ENCODE results near the gene ALK. TPM values are rescaled to one million over a fixed set of nuclear protein-coding genes. Genes with fewer than 3 reads are reported as not detected.
"Not testable (repeated sequence)": the region's sequence is repeated elsewhere in the genome, so short reads cannot be mapped to it uniquely, and the experiment has no call there.

Gene ALK
- total RNA-seq, 4 donors from 2014 or later, result 0.66 TPM; not detected in 3

DNA sequence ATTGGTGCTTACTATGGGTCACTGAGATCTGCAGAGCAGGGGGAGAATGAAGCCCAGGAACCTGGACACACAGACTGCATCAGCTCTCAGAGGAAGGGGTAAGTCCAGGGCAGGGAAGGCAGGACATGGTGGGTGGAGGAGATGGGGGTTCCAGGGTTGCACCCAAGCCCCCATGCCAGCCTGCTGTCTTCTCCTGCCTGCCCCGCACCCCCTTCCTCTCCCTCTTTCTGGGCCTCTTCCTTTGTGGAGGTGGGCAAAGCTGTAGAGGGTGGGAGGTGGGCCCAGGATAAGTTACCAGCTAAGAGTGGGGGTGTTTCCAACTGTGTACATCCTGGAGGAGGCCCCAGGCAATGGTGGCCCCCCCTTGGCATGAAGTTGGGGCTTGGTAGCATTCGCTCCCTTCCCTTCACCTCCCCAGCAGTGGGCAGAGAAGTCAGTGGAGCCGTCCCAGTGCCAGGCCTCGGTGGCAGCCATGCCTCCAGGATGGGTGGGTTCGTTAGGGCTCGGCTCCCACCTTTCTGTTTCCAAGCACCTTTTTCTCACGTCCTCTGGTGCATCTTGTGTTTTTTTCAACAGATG lies 674.0 kb downstream of the ALK start:
- H3K4me3 ChIP-seq (ENCODE audit: low read depth, poor library complexity, severe bottlenecking), result no peak overlapping the region
- intact Hi-C loops (cut with DNase I; ENCODE audit: low total_unique reads), result no loop called here
- no peak for TF ChIP-seq POLR2A (IDR thresholded peaks at IDR 0.05)
- TF ChIP-seq, protein P1, sequence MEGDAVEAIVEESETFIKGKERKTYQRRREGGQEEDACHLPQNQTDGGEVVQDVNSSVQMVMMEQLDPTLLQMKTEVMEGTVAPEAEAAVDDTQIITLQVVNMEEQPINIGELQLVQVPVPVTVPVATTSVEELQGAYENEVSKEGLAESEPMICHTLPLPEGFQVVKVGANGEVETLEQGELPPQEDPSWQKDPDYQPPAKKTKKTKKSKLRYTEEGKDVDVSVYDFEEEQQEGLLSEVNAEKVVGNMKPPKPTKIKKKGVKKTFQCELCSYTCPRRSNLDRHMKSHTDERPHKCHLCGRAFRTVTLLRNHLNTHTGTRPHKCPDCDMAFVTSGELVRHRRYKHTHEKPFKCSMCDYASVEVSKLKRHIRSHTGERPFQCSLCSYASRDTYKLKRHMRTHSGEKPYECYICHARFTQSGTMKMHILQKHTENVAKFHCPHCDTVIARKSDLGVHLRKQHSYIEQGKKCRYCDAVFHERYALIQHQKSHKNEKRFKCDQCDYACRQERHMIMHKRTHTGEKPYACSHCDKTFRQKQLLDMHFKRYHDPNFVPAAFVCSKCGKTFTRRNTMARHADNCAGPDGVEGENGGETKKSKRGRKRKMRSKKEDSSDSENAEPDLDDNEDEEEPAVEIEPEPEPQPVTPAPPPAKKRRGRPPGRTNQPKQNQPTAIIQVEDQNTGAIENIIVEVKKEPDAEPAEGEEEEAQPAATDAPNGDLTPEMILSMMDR (IDR thresholded peaks at IDR 0.05), result no peak
- WGBS, 2 donors, result 74 to 81% methylated on average over 7 of the region's 7 CpGs
- DNase-seq (ENCODE audit: low spot score in 2 of 2), result no peak

DNA sequence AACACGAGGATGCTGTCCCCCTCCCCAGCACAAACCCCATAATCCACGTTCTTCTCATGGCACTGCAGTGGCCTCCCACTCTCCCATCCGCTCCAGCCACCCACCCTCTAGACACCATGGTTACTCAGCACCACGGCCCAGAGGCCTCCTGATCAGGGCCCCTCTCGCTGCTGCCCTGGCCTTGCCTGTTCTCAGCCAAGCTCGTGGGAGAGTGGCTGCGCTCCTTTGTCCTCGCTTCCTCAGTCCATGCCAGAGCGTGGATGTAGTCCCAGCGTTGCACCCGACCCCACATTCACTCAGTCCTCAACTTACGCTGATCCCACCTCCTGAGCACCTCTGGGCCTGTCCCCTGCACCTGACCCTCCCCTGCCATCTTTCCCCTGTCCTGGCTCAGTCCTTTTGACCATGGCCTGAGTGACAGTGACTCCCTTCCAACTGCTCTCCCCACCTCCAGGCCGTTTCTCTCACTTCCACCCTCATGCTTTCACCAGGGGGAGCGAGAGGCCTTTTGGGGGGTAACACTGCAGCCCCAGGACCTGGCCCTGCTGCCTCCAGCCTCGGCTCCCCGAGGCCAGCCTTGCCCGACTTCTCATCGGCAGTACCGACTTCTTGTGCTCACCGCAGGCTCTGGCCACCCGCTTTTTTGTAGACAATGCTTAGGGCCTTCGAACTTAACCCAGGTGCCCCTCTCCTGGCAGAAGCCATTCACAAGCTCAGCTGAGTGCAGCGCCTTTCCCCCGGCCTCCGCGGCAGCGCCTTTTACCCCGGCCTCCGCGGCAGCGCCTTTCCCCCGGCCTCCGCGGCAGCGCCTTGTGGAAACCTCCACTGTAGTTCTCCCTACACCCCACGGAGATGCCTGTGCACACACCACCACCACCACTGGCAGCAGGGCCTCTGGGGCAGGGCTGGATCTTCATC lies 674.7 kb downstream of the ALK start:
- TF ChIP-seq, protein P1 (IDR thresholded peaks at IDR 0.05), result no peak
- TF ChIP-seq POLR2A (IDR thresholded peaks at IDR 0.05), result no peak
- H3K4me3 ChIP-seq (ENCODE audit: low read depth, poor library complexity, severe bottlenecking), result no peak overlapping the region
- intact Hi-C loops (cut with DNase I; ENCODE audit: low total_unique reads), result no loop called here
- DNase-seq (ENCODE audit: low spot score in 2 of 2), result no peak
- 86 to 89% methylated on average over 36 of the region's 36 CpGs for WGBS, 2 donors

DNA sequence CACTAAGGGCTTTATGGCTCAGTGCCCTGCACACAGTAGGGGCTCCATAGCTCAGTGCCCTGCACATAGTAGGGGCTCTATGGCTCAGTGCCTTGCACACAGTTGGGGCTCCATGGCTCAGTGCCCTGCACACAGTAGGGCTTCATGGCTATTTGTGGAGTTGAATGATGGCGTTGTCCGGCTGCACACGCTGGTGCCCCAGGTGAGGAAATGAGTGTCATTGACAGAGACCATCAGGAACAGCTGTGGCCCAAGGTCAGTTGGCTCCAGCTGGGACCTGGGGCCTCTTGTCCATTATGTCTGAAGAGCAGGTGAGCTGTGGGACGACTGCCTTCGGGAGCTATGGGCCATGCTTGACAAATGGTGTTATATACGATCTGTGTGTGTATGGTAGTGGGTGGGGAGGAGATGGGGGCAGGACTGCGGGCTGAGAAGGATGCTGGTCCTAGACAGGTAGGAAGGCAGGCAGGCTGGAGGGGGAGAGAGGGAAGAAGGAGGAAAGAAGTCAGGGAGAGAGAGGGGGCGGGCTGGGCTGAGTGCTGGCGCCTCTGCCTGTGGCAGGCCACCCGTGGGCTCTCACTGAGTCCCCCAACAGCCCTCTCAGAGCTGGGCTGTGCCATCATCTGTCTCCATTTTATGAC lies 675.5 kb downstream of the ALK start:
- TF ChIP-seq, protein P1 (IDR thresholded peaks at IDR 0.05), result no peak
- no peak for TF ChIP-seq POLR2A (IDR thresholded peaks at IDR 0.05)
- WGBS, 2 donors, result 76 to 79% methylated on average over 10 of the region's 10 CpGs
- no peak for DNase-seq (ENCODE audit: low spot score in 2 of 2)

DNA sequence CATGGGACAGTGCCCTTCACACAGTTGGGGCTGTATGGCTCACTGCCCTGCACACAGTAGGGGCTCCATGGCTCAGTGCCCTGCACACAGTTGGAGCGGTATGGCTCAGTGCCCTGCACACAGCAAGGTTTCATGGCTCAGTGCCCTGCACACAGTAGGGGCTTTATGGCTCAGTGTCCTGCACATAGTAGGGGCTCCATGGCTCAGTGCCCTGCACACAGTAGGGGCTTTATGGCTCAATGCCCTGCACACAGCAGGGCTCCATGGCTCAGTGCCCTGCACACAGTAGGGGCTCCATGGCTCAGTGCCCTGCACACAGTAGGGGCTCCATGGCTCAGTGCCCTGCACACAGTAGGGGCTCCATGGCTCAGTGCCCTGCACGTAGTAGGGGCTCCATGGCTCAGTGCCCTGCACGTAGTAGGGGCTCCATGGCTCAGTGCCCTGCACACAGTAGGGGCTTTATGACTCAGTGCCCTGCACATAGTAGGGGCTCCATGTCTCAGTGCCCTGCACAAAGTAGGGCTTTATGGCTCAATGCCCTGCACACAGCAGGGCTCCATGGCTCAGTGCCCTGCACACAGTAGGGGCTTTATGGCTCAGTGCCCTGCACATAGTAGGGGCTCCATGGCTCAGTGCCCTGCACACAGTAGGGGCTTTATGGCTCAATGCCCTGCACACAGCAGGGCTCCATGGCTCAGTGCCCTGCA lies 676.2 kb downstream of the ALK start:
- DNase-seq (ENCODE audit: low spot score in 2 of 2); intact Hi-C loops (cut with DNase I; ENCODE audit: low total_unique reads); H3K4me3 ChIP-seq (ENCODE audit: low read depth, poor library complexity, severe bottlenecking): not testable (repeated sequence)
- WGBS, 2 donors, result 90 to 92% methylated on average over 2 to 3 of the region's 3 CpGs

More for the DNA sequence above, 675.5 kb downstream of the ALK start:
- intact Hi-C loops (cut with DNase I; ENCODE audit: low total_unique reads), result no loop called here
- H3K4me3 ChIP-seq (ENCODE audit: low read depth, poor library complexity, severe bottlenecking), result no peak overlapping the region

DNA sequence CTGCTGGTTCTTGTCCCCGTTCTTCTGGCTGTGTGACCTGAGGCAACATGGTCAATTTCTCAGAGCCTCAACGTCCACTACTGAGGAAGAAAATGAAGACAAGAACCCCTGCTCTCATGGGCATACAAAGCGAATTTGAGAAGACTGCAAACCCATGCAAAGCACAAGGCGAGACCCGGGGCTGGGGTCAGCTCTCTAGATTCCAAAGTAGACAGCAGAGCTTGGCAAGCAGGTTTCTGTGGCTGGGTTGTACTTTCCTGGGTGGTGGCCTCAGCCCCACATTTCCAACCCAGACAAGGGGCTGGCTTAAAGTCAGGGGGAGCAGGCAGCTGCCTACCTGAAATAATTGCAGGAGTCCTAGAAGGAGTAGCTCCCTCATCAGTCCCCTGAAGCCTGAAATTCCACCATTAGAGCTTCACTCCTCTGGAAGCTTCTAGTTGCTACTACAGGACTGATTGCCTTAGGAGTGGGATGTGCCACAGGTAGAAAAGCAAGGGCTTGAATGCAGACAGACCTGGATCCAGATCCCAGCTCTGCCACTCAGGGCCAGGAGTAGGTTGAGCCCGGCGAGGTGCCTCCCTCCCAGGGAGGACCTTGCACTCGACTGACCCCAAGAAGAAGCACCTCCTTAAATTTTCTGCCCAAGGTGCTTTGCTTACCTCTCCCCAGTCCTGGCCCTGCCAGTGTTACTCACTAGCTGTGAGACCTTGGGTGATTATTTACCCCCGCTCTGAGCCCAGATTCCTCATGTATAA lies 678.6 kb downstream of the ALK start:
- no peak for TF ChIP-seq POLR2A (IDR thresholded peaks at IDR 0.05)
- TF ChIP-seq, protein P1 (IDR thresholded peaks at IDR 0.05), result no peak
- intact Hi-C loops (cut with DNase I; ENCODE audit: low total_unique reads), result no loop called here
- no peak overlapping the region for H3K4me3 ChIP-seq (ENCODE audit: low read depth, poor library complexity, severe bottlenecking)
- DNase-seq (ENCODE audit: low spot score in 2 of 2), result no peak
- WGBS, 2 donors, result 84 to 87% methylated on average over 9 of the region's 9 CpGs
